ENCODE data around the gene ARMC3. TPM values are rescaled to one million over a fixed set of nuclear protein-coding genes. Genes with fewer than 3 reads are reported as not detected.
A peak's percentile ranks its signal among the peaks of the same experiment; 100 is the strongest.

The ARMC3 gene
- total RNA-seq, 1 donor = 0.54 TPM

DNA sequence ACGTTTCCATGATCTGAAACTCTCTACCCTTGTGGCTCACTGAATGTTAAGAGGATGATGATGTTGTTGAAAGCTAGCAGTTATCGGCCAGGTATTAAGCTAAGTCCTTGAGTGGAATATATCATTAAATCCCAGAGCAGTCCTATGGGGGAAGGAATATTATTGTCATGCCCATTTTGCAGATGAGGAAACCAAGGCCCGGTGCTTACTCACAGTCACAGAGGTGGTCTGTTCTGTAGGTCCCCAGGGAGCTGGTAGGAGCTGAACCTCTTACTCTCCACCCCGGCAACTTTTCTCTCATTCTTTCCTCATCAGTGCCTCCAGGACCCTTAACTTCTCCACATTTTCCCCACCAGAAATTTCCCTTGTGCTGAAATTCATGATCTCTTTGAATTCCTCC lies 62.6 kb downstream of the ARMC3 start:
- no peak for DNase-seq (ENCODE audit: low read depth in 2 of 3, low spot score in 2 of 3)

DNA sequence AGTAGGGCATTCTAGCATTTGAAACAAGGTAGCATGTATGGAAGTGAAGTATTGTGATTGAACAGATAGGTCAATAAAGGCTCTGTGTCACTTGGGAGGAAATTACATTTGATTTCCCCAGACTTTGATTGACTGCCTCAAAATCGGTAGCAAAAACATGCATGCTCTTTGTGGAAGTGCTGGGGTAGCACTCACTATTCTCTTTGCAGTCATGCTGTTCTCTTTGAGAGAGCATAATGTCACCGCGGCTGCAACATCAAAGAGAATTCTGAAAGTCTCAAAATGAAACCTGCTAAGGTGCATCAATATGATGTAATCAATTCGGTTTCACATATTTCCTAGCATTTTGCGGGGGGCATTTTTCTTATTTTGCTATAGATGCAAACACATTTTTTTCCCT lies 64.2 kb downstream of the ARMC3 start:
- DNase-seq (ENCODE audit: low read depth in 2 of 3, low spot score in 2 of 3) = peak in 1 of 3 donors; percentile 2

DNA sequence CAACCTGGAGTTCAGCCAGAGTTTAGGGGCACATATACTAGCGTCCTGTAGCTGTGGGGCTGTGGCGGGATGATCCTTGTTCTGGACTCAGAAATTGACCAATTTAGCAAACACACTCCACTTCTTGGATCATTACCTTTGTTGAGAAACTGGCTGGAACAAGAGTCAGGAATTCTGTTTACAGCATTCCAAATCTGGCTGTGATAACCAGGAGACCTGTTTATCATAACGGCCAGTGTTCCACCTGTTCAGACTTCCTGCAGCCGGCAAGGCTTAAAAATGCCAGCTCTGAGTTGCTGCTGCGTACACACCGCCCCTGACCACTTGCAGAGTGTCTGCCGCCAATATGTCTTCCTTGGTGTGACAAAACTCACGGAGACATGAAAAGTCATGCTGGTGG lies 64.8 kb downstream of the ARMC3 start:
- DNase-seq (ENCODE audit: low read depth in 2 of 3, low spot score in 2 of 3) = no peak

DNA sequence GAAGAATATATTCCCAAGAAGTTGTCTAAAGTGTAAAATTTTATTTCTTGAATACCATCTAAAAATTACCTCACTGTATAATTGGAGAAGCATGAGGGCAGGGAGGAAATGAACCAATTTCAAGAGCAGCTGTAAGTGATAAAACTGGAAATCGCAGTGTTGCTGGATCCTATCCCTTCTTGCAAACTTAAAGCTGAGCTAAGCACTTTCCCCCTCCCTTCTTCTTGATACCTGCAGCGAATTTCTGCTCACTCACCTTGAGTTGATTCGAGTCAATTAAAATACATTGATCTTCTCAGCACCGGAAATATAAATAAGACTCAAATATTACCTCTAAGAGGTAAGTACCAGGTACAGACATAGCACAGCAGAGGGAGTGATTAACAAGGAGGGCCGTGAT lies 65.5 kb downstream of the ARMC3 start:
- DNase-seq (ENCODE audit: low read depth in 2 of 3, low spot score in 2 of 3) = no peak

DNA sequence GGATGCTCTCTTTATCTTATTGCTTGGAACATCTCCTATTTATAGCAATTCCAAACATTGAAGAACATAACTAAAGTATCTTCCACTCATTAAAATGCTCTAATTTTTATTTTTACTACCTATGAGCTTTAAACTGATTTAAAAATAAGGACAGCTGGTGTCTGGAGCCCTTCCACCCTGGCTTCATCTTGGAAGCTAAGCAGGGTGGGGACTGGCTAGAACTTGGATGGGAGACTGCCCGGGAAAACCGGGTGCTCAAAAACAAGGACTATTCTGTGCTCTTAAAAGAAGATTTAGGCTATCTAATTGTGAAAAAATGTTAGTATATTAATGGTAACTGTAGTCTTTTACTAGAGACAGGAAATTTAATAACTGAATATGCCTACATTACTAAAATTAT lies 69.2 kb downstream of the ARMC3 start:
- no peak for DNase-seq (ENCODE audit: low read depth in 2 of 3, low spot score in 2 of 3)

DNA sequence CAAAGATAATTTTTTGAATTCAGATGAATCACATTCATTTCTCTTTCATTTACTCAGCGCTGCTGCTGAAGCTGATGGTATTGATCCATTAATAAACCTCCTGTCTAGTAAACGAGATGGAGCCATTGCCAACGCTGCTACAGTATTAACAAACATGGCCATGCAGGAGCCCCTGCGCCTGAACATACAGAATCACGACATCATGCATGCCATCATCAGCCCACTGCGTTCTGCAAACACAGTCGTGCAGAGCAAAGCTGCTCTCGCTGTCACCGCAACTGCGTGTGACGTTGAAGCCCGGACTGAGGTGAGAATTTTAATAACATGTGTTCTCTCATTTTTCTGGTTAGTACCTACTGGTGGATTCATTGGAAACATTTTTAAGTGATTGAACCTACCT lies 70.2 kb downstream of the ARMC3 start:
- no peak for DNase-seq (ENCODE audit: low read depth in 2 of 3, low spot score in 2 of 3)

DNA sequence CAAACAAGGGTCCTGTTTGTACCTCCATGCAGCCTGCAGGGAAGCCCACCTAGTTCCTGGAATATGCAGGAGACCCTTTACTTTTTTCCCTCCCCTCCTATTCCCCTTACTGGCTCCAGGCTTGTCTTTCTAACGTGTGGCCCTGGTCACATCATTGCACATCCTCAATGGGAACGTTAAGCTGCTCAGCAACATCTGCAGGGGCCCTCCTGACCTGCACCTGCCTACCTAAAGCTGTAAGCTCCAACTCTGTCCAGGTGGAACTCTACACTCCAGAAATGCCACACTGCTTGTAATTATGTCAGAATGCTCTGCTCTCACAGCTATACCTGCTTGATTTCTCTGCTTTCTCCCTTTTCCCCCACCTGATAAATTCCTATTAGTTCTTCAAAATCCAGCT lies 72.1 kb downstream of the ARMC3 start:
- no peak for DNase-seq (ENCODE audit: low read depth in 2 of 3, low spot score in 2 of 3)

DNA sequence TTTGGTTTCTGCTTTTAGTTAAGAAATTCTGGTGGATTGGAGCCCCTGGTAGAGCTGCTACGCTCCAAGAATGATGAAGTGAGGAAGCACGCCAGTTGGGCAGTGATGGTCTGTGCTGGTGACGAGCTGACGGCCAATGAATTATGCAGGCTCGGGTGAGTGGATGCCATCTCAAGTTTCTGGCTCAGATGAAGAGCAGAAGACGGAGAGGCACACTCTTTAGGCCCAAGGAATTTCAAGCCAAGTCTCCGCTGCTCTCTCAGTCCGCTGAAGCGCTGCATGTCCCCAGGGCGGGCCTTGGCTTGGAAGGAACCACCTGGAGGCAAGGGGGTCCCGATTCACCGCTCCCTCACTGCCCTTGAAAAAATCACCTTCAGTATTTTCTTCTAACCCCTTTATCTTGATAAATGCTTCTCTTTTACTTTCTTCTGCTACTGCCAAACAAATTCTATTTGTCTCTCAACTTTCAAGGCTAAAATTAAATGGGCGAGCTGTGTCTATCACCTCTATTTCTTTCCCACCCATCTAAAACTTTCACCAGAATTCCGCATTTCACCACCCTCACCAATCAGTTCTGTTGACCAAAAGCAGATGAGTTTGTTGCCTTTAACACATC lies 74.2 kb downstream of the ARMC3 start:
- no peak for DNase-seq (ENCODE audit: low read depth in 2 of 3, low spot score in 2 of 3)

DNA sequence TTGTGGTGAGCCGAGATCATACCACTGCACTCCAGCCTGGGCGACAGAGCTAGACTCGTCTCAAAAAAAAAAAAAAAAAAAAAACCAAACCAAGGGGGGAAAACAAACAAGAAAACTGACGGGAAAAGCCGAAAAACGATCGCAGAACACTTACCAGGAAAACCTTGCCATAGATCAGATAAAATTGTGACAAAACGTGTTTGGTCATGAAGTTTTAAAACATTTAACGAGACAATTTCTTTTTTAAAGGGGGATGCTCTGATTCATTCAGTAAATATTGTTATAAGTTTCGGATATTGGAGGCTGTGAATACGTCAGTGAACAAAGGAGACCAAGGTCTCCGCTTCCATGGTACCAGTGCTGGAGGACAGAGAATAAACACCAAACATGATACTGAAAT lies 77.3 kb downstream of the ARMC3 start:
- no peak for DNase-seq (ENCODE audit: low read depth in 2 of 3, low spot score in 2 of 3)

DNA sequence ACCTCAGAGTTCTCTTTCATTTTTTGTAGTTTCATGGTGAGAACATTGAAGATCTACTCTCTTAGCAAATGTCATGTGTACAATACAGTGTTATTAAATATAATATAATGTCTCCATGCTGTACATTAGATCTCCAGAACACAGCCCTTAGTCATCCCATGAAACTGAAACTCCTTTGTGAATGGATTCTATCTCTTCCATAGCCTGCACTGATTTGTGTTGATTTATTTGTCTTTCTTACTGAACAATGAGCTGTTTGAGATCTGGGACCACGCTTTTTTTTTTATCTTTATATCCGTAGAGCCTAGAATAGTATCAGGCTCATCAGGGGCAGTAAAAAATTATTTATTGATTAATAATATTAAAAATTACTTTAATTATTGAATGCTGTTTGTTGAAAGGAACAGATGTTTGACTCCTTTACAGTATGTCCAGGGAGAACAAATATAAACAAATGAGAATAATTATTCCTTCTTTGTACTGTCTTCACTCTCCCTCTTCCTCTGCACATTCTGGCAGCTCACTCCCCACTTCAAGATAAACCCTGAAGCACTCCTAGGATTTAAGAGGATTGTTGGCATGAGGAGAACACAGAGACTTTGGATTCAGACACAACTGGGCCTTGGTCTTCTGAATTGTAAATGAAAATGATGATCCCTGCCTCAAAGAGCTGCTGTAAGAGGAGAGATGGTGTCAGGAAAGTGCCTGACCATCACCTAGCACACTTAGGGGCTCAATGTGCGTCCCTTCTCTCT lies 85.9 kb downstream of the ARMC3 start:
- no peak for DNase-seq (ENCODE audit: low read depth in 2 of 3, low spot score in 2 of 3)

DNA sequence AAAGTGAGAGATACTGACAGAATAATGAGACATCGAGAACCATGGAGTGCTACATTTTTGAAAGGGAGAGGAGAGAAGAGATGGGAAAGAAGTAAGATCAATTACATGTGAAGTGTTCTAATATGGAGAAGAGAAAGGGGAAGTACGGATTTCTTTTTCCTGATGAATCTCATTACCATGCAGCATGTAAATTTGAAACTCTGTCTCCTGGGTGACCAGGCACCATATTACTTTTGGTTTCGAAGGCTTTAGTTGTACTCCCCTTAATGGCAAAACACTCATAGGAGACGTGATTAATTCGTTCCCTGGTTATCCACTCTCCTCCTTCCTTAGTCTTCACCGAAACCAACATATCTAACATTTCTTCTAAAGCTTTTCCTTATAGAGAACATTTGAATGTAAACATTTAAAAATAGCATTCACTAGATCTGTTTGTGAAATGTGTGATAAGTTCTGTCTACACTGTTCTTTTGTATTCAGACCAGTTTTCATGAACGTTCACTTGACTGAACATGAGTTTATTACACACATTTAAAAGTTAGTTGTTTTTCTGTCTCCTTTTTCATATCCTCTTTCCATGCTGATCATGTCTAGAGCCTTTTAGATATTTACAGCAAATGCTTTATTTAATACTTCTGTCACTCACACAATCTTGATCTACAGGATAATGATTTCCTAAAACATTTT lies 87.3 kb downstream of the ARMC3 start:
- no peak for DNase-seq (ENCODE audit: low read depth in 2 of 3, low spot score in 2 of 3)

DNA sequence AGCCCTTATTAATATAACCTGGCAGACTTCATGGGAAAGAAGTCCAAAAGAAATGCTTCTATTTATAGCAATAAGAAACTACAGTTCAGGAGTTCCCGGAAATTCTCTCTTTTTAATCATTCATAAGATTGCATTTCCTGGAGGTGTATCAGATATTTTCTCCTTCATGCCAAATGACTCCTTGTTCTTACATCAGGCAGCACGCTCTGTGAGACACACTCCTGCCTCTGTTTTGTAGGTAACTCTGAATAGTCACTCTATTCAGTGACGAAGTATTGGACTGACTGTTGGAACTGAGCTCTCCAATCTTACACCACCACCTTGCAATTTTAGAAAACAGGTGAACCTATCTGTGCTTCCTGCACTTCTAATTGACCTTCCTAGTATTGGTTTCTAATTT lies 88.8 kb downstream of the ARMC3 start:
- no peak for DNase-seq (ENCODE audit: low read depth in 2 of 3, low spot score in 2 of 3)

DNA sequence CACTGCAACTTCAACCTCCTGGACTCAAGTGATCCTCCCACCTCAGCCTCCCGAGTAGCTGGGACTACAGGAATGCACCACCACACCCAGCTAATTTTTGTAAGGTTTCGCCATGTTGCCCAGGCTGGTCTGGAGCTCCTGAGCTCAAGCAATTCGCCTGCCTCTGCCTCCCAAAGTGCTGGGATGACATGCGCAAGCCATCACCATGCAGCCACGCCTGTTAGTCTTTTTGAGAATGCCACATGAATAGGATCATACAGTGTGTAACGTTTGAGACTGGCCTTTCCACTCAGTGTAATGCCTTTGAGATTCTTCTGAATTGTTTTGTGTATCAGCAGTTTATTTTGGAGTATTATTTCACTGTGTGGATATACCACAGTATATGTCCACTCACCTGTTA lies 91.8 kb downstream of the ARMC3 start:
- no peak for DNase-seq (ENCODE audit: low read depth in 2 of 3, low spot score in 2 of 3)

DNA sequence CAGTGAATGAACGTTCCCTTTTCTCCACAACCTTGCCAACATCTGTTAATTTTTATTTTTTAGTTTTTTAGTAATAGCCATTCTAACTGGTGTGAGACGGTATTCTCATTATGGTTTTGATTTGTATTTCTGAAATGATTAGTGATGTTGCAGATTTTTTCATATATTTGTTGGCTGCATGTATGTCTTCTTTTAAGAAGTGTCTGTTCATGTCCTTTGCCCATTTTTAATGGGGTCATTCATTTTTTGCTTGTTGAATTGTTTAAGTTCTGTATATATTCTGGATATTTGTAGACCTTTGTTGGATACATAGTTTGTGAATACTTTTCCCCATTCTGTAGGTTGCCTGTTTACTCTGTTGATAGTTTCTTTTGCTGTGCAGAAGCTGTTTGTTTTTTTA lies 93.6 kb downstream of the ARMC3 start:
- no peak for DNase-seq (ENCODE audit: low read depth in 2 of 3, low spot score in 2 of 3)

DNA sequence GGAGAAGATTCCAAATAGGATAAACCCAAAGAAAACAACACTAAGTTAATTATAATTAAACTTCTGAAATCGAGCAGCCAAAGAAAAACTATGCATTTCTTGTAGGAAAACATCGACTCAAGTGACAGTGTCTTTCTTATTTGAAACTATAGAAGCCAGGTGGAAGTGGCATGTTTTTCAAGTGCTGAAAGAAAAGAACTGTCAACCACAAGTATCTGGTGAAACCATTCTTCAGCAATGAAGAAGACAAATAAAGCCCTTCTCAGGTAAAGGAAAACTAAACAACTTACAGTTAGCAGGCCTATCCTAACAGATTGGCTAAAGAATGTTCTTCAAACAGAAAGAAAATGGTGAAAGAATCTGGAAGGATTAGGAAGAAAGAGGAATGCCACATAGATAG lies 96.1 kb downstream of the ARMC3 start:
- no peak for DNase-seq (ENCODE audit: low read depth in 2 of 3, low spot score in 2 of 3)

DNA sequence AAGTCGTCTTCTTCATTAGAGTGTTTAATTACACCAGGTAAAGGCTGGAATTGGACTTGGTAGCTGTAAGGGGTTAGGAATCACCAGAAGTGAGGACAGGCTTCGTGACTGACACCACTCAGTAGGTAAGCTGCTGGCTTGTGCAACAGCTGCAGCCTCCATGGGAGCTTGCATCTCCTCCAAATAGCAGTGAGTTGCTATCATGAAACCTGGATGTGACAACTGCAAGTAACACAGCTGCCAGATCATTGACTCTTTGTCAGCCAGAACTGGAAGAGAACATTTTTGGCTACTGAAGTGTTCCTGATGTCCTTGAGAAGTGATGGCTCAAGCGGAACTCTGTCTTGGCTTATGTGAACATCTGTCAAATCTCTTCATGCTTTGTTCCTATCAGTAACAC lies 103.5 kb downstream of the ARMC3 start:
- no peak for DNase-seq (ENCODE audit: low read depth in 2 of 3, low spot score in 2 of 3)

DNA sequence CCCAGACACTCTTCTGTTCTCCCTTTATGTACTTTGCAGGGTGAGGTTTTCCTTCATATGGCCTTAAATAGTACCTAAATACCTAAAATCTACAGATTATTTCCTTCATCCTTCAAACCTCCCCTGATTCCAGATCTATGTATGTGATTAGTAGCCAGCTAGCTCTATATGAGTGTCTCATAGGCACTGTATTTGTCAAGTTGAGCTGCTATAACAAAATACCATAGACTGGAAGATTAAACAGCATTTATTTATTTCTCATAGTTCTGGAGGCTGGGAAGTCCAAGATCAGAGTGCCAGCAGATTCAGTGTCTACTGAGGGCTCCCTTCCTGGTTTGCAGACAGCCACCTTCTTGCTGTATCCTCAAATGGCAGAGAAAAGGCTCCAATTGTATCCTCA lies 106.9 kb downstream of the ARMC3 start:
- no peak for DNase-seq (ENCODE audit: low read depth in 2 of 3, low spot score in 2 of 3)

DNA sequence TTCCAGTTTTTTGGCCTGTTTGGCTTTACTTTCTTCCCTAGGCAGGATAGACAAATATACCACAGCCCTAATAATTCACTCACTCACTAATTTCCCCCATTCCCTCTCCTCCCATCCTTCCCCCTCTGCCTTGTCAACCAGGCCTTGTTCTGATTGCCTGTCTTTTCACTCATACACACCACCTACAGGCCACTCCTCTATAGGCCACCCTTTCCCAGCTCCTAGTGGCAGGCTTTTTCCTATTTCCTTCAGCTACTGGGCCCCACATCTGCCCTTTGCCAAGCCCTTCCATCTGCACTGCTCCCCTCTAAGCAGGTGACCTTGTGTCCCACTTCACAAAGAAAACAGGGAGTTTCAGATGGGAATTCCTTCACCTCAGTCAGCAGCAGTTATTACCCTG lies 107.7 kb downstream of the ARMC3 start:
- no peak for DNase-seq (ENCODE audit: low read depth in 2 of 3, low spot score in 2 of 3)

DNA sequence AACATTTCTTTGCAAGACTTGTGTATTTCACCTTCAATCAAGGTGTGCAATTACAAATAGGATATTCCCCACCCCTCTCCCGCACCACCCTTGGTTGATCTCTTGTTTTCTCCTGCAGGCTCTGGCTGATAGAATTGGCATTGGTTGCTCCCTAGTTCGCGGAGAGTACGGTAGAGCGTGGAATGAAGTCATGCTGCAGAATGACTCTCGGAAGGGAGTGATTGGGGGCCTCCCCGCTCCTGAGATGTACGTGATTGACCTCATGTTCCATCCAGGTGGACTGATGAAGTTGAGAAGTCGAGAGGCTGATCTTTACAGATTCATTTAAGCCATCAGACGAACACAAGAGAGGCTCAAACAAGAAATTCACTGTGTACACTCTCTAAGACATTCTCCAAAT lies 109.3 kb downstream of the ARMC3 start:
- DNase-seq (ENCODE audit: low read depth in 2 of 3, low spot score in 2 of 3) = no peak

DNA sequence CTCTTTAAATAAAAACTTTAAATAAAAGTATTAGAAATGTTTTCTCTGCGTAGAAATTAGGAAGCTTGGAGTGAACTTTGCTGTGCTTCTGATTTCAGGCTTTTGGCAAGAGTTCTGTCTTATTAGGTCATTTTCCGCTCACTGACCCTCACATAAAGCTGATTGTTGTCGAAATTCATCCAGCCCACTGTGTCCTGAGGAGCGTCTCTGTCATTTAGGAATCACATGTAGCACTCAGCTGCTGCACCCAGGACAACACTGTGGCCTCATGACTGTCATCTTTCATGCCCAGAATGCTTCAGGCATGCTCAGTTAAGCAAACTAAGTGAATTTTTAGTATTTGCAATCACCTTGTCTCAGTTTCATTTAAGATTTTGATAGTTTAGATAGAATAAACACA lies 109.7 kb downstream of the ARMC3 start:
- DNase-seq (ENCODE audit: low read depth in 2 of 3, low spot score in 2 of 3) = no peak

DNA sequence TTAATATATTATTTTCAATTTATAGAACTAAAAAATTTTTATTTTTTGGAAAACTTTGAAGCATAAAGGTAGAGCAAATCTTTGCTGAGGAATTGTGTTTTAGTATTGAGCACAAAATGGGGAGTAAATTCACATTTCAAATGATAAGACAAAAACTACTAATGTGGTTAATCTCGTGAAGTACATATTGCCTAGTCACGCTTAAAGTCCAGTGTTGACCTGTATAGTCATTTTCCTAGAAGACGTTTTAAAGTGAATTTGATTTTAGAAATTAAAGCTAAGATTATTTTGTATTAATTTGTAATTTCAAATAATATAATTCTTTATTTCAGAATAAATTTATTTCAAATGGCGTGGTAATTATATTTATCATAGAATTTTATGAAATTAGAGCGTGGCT lies 110.3 kb downstream of the ARMC3 start:
- no peak for DNase-seq (ENCODE audit: low read depth in 2 of 3, low spot score in 2 of 3)

DNA sequence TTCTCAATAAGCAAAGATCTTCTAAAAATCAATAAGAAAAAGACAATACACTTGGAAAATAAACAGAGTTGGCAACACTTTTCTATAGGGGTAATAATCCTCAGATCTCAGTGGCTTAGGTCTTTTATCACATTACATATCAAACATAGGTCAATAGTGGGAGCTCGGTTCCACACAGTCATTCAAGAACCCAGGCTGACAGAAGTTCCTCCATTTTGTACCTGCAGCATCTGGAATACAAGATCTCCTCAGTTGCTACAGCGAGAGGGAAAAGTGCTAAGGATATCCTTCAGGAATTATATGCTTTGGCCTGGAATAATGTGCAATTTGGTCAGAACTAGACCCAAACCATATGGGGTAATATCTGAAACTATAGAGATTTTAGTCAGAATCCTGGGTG lies 112.1 kb downstream of the ARMC3 start:
- DNase-seq (ENCODE audit: low read depth in 2 of 3, low spot score in 2 of 3) = no peak

Data from hematopoietic multipotent progenitor cell (in vitro differentiated cells).